NCI-H2196 treated with DMSO at 0.1 percent for 48 hours (cell line): Measurements from ENCODE around the gene TUBGCP3.

ENCODE experiments used
- DNase-seq: peaks from one replicate; lab custom pipeline; 2025; ENCODE audit not compliant: unreplicated experiment; lab: John Stamatoyannopoulos, UW

Gene TUBGCP3

DNA sequence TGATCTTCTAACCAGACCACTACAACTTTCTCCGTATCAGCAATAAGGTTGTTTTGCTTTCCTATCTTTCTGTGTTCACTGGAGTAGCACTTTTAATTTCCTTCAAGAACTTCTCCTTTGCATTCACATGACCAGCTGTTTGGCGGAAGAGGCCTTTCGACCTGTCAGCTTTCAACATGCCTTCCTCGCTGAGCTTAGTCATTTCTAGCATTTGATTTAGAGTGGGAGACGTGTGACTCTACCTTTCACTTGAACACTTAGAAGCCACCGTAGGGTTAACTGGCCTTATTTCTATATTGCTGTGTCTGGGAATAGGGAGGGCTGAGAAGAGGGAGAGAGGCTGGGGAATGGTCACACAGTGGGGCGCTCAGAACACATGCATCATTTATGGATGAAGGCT is 104.7 kb downstream of the TUBGCP3 start:
- DNase-seq = no peak

DNA sequence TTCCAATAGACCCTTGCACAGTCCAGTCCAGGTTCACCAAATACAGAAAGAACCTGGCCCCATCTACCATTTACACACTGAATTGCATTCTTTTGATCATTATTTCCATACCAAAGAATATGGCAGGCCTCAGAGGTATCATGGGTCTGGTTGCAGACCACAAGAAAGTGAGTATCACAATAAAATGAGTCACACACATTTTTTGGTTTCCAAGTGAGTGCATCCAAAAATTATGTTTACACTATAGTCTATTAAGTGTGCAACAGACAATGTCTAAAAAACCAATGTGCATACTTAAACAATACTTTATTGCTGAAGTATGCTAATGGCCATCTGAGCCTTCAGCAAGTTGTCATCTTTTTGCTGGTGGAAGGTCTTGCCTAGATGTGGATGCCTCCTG is 106.5 kb downstream of the TUBGCP3 start:
- DNase-seq = no peak

DNA sequence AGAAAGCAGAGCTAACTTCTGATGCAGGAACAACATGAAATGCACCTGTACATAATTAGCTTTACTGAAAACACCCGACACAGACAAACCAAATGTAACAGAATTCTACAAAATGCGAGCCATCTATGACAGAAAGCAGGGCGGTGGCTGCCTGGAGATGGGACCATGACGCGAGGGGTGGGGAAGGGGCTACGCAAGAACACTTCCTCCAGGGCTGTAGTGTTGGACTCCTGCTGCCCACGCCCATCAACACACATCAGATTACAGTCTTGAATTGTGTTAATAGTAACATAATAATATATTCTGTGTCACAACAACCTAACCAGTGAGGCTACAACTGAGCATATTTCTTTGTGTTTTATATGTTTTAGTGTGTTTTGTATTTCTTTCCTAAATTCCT is 108.6 kb downstream of the TUBGCP3 start:
- DNase-seq = no peak

DNA sequence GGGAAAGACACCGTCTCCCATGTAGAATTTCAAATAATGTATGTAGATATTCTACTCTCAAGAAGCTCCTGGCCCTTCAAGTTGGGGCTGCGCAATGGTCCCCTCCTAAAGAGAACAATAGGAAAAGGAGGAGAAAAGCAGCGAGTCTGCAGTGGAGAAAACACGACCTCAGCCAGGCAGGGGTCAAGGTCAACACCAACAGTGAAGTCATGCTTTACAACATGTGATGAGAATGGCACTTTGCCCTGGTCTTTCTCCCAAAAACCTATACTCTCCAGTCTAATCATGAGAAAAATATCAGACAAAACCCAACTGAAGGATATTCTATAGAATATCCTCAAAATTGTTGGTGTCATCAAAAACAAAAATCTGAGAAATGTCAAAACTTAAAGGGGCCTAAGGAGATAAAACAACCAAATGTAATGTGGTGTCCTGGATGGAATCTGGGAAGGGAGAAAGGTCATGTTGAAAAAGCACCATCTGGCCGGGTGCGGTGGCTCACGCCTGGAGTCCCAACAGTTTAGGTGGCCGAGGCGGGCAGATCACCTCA is 110.8 kb downstream of the TUBGCP3 start:
- no peak for DNase-seq

DNA sequence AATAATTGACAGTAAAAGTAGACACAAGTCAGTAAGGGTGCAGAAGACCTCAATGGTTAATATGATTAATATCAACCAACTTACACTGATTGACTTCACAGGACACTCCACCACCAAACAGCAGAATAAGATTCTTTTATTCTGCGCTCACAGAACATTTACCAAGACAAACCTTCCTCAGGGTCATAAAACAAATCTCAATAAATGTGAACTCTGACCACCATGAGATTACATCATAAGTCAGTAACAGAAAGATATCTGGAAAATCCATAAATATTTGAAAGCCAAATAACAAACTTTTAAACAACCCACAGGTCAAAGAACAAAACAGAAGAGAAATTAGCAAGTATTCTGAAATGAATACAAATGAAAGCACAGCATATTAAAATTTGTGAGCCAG is 112.1 kb downstream of the TUBGCP3 start:
- no peak for DNase-seq

DNA sequence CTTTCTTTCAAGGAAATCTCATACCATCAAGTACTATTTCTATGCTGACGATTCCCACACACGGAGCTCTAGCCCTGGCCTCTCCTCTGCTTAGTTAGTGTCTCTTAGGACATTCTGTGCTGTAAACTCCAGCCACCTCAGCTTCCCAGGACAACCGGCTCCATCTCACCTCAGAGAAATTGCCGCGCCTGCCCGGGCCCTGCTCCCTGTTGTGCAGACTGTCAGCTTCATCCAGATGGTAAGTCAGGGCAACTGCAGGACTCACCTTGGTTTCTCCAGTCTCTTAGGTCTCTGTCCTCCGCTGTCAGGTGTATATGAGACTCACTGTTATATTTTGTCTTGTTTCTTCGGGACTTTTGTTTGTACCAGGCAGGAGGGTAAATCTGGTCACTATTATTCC is 113.1 kb downstream of the TUBGCP3 start:
- DNase-seq = no peak

DNA sequence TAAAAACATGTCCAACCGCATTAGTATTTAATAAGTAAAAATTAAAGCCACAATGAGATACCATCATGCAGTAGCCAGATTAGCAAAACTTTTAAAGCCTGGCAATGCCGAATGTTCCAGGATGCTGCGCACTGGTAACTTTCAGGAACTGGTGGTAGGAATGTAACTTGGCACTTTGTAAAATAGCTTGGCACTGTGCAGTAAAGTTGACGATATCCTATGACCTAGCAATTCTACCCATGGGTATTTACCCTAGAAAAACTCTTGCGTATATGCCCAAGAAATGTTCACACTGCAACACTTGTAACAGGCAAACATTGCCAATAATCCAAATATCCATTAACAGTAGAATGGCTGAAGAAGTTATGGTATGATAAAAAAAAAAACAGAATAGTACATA is 114.1 kb downstream of the TUBGCP3 start:
- no peak for DNase-seq

DNA sequence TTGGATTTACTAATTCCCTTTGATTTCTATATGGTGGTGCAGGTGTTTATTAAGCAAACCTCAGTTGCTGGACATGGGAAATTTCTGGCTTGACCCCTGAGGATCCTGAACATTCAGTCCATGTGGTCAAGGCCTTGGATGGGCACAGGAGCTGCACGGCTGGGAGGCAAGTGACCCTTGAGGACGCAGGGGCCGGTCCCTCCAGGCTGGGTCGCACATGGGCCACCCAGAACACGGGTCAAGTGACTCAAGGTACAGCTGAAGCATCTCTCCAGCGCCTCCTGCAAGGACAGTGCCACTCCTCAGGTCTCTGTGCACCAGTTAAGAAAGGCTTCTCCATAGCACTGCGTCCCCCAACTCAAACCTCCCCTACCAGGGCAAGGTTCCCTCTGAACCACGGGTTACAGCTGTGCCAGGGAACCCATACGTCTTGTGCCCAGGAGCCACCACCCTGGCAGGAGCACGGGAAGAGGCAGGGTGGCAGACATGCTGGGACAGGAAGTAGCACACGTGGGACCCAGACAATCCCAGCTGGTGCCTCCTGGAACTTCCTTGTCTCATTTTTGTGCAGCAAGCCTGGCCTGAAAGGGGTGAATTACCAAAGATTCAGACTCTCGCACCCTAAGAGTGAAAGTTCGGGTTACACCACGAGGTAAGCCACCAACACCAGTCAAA is 118.7 kb downstream of the TUBGCP3 start:
- no peak for DNase-seq

DNA sequence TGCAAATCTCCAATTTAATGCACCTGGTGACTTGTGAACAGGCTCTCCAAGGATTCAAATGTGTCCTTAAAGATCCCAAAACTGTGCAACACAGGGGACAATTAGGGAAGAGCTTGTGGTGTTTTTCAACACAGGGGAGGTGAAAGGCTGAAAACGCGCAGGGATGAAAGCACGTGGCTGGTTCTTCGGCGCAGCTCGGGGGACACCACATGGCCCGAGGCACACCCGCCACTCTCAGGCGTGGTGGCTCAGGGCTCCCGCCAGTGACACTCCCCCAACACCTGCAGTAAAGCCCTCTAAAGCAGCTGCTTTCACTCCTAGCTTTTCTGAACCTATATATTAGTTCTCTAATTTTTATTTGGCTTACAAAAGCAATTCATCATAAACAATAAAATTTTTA is 119.9 kb downstream of the TUBGCP3 start:
- DNase-seq = no peak

DNA sequence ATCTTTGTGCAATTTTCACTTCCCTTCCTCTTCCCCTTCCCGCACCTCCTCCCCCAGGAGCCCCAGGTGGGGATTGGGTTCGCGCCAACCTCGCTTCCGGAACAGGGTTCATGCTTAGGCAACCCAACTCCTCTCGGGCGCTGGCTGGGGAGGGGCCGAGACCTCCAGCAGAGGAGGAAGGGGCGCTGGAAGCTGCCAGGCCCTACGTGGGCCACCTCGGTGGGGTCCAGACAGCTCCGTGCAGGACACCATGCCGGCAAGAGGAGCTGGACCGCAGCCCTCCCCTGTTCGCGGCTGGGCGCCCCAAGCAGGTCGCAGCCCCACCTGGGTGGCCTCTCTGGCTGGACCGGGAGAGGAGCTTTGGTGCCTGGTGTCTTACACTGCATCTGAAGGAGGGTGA is 120.7 kb downstream of the TUBGCP3 start:
- no peak for DNase-seq

DNA sequence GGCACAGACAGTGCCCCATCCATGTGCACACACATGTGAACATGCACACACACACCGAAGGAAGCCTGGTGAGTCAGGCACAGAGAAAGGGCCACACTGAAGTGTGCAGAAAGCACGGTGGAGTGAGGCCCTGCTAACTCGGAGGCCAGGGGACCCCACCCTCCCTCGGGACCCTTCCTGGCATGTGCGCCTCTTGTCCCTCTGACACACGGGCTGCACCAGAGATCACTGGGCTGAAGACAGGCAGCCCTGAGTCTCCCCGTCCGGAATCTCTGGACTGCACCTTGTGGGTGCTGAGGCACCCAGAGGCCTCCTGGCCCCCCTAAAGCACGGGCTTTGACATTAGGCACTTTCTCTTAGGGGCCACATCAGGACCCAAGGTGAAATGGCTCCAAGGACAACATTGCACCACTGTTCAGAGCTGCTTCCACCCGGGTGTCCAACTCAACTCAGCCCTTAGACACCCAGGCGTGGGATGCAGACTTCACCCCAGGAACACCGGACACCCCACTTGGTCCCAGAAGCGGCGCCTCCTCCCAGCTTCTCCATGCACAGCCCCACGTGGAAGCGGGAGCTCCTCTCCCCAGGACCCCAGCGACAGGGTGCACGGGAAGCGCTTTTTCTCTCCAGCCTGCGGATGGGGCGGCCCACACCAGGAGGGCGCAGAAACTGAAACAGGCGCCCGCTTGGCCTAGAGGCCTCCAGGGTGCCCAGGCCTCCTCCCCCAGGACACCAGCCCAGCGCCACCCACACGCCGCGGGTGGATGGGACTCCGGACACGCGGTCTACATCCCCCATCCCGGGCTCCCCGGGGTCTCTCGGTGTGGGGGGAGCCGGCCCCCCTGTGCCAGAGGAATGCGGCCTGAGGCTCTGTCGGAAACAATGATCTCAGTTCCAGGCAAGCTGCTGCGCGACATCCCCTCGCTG is 121.6 kb downstream of the TUBGCP3 start:
- DNase-seq = no peak

DNA sequence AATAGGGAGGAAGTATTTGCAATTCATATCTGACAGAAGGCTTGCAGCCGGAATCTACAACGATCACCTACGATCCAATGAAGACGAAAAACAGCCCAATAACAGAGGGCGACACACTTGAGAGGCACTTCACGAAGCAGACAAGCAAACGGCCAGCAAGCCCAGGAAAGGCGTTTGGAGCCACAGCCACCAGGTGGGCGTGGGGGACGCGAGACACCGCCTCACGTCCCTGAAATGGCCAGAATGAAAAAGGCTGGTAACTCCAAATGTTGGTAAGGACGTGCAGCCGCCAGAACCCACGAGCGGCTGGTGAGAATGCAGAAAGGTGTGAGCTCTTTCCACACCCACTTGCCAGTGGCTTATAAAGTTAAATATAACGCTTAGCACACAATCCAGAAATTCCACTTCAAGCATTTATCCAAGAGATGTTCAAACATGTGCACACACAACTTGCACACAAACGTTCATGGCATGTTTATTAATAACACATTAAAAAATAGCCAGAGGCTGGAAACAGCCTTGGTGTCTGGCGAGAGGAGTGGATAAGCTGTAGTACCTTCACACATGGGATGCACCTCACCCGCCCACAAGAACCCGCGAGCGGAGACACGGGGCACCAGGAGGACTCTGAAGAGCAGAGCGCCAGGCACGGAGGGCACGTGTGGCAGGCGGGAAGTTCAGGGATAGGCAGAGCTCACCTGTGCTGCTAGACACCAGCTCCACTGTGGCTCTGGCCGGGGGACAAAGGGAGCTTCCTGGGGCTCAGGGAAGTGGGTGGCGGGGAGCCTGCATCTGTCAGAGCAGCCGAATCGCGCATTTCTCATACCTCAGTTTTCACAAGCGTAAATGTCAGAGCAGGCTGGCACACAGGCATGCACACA is 122.5 kb downstream of the TUBGCP3 start:
- DNase-seq = no peak

DNA sequence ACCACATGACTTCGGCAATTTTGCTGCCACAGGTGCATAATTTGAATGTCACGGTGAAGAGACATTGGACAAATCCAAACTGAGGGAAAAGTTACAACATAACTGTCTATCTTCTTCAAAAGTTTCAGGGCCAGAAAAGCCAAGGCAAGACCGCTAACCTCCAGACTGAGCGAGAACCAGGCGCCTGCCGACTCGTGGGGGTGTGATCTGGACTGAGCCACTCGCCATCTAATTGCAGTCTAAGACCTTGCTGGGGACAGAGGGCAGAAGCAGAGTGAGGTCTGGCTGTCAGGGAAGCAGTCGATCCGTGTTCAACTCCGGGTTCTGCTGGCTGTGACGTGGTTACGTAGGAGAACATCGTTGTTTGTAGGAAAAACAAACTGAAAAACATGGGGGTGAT is 123.2 kb downstream of the TUBGCP3 start:
- no peak for DNase-seq

DNA sequence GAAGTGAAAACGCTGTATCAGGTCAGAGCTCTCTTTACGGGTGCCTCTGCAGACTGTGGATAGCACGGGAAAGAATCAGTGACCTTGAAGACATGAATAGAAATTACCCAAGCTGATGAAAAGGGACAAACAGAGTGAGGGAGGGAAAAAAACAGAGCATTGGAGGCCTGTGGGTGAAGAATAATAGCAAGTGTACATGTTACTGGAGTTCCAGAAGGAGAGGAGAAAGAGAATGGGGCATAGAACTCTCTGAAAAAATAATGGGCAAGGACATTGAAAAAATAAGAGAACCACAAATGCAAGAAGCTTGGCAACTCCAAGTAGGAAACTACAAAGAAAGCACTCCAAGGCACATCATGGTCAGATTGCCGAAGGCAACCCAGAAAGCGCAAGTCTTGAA is 125.5 kb downstream of the TUBGCP3 start:
- DNase-seq = no peak

DNA sequence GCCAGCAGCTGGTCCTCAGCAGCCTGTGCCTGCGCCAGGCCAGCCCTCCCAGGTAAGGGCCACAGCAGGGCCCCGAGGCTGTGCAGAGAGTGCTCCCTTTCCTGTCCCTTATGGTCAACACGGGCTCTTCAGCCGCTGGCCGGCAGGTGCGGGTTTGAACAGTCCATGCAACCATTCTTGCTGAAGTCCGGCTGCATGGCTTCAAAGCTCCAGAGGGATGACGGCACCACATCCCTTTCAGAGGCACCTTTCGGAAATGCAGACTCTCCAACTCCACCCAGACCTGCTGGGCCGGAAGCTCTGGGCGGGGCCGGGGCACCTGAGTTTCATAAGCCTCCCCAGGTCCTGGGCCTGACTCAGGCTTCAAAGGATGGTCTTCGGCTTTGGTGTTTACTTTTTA is 130.5 kb downstream of the TUBGCP3 start:
- DNase-seq = no peak

DNA sequence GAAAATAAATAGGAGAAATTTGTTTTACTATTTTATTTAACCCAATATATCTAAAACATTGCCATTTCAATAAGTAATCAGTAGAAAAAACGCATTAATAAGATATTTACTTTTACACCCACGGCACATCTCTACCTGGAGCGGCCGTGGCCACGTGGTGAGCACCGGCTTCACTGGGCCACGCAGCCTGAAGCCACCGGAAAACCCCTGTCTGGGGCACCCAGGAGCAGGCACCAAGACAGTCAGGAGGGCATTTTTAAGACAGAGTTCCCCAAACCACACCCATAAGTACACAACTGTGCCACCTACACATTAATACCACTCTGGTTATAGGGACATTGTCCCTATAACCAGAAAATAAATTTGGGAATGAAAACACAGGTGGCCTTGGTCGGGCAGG is 130.9 kb downstream of the TUBGCP3 start:
- DNase-seq = no peak

DNA sequence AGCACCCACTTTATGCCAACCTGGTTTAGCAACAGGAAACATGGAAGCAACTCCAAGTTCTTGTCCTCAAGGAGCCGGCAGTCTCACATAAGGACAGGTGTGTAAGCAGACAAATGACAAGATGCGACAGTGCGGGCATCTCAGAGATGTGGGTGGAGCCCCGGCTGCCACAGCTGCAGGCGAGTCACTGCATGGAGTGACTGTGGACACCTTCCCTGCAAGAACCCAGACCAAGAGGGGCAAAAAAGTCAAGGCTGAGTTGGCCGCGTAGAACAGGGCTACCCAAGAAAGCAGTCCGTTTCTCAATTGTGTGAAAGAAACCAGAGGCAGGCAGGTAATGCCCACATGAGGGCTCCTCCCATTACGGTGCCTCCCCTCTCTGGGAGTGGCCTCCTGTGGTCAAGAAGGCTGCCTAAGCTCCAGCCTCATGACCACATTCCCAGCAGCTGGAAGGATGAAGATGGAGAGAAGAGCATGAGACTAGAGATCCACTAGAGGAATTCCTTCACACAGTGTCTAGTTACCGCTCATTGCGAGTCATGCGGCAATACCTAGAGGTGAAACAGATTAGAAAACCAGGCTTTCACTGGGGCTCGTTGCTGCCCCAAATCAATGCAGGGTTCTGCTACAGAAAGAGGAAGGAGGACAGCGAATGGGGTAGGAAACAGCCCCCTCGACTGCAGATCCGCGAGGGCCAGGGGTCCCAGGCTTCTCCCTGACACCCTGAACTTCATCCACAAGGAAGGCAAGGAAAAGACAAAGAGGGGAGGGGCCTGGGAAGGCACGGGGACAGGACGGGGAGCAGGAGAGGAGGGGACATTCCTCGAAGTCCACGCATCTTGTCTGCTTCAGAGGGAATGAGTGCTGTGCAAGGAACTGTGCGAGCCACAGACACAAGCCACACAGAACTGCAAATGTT is 131.6 kb downstream of the TUBGCP3 start:
- DNase-seq = no peak

DNA sequence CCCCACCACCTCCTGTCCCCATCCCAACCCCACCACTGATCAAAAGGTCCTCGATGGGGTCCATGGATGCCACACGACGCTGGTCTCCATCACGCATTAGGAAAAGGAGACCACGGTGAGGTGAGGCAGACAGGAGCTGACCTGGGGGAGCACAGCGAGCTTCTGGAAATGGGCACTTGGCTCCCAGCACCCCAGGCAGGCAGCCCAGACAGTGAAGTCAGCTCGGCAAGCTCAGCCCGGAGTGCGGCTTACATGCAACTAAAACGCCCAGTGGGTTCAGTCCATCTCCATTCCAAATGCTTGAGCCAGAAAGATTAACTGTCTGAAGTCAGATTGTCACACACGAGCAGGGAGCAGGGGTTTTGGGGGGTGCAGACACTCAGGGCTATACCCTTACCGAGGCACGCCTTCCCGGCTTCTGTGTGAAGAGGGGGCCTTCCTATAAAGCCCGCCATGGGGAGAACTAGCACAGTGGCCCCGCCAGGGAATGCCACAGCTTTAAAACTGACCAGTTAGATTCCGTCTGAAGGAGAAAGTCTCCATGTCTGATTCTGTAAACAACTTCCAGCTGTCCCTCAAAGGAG is 132.4 kb downstream of the TUBGCP3 start:
- DNase-seq = no peak

DNA sequence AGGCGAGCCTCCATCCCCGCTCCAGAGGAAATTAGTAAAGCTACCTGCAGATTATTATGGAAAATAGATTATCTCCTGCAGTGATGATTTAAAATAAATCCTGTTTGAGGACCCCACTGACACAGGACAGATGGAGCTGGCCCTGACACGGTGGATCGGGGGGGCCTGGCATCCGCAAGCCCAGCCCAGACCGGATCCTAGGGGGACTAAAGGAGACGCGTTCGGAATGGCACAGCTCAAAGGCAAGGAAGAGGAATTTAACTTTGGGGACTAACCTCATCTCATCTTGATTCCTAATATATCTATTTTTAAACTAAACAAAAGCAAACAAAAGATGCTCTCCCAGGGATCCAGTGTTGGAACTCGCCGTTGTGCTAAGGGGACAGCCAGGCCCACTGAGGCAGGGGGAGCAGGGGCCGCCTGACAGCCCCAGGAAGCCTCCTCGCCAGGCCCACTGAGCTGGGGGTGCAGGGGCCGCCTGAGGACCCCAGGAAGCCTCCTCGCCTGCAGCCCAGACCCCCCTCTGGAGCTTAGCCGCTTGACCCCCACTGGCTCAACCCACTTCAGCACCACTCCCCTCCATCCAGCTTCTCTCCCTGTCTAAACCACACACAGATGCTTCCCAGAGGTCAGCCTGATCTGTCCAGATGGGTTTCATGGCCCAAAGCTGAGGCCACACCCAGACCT is 133.2 kb downstream of the TUBGCP3 start:
- no peak for DNase-seq
